NCI-H1105 (cell line): ENCODE results near the gene MCC.

Experiments used
- DNase-seq: peaks from one replicate; lab custom pipeline; 2025; lab: John Stamatoyannopoulos, UW

The MCC gene

DNA sequence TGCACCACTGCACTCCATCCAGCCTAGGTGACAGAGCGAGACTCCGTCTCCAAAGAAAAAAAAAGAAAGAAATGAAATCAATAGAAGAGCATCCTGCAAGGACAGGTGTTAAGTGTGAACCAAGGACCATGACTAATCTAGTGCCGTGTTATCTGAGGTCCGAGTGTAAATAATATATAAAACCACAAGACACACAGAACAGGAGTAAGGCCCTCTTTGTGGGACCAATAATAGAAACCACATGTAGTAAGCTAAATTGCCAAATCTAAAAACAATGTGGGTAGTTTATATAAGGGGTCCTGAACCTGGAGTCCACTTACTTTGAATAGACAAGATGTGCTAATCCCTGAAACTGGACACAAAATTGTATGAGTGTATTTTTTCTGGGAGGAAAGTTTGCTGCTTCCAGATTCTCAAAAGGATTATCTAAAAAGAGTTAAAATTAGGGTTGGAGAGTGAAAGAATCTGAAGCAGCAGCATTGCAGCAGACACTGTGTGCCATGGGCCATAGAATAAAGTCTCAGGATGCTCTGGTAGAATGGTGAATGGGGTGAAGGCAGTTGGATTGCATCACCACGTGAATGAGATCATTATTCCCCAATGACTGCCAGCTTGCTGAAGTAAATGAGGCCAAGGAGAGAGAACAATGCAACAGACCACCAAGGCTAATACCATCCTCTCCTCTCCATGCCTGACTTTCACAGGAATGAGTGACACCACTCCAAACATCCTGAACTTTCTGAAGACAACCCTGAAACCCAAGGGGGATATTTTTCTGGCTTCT lies 288.9 kb downstream of the MCC start:
- no peak for DNase-seq

- DNase-seq = no peak
These were observed 290.6 kb downstream of the MCC start for GRCh38 chr5:113197456-113198200.

DNA sequence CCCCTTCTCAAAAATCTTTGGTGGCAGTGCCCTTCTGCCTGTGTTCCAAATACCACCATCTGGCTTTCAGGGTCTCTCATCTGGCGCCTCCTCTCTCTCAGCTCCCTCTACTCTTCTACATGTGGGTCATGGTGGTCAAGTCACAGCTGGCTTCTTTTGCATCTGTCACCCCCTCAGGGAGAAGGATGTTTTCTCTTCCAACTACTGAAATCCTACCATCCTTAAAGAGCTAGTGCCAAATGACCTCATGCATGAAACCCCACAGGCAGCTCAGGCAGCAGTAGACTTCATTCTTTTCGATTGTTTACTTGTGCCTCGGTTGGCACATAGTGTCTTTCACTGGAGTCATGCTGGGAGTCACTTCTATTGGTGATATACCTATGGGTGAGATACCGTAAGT lies 292.5 kb downstream of the MCC start:
- no peak for DNase-seq

GRCh38 chr5:113195251-113195650 lies 293.0 kb downstream of the MCC start:
- no peak for DNase-seq

- DNase-seq = no peak
These were observed 293.7 kb downstream of the MCC start for GRCh38 chr5:113194591-113194990.

DNA sequence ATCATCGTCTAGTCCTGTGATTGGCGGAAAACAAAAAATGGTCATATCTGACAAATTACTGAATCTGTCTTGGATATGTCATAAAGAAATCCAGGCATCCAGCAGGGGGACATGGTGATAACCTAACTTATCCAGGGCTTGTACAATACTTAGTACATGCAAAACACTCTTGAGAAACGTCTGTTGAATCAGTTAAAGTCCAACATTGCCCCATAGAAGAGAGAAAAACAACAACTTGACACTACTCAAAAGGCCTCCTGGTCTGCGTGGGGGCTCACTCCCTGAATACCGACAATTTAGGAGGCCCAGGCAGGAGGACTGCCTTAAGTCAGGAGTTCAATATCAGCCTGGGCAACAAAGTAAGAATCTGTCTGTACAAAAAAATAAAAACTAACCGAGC lies 294.1 kb downstream of the MCC start:
- DNase-seq = no peak

DNA sequence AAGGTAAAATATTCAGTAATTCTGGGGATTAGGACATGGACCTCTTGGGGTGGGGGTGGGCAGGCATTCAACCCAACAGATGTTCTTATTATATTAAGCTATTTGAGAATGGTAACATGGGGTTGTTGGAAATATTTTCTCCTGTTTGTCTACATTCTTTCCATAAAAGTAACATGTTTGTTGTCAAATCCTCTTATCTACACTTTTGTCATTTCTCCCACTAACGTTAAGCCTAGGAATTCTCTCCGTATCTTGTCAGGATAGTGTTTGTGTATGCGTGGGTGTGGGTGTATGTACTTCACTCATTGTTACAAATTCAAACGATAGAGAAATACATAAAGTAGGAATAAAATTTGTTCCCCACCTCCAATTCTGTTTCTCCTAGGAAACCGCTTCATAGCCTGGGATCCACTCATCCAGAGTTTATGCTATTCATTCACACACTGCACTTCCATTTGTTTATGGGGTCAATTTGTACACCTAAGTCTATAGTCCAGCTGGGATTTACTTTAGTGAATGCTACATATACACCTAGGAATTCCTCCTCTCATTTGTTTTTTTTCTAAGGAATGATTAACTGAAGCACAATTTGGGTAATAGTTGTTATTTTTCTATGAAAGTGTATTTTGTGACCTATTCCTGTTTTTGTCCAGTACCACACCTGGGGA lies 294.8 kb downstream of the MCC start:
- no peak for DNase-seq

- DNase-seq = no peak
These were observed 295.7 kb downstream of the MCC start for GRCh38 chr5:113192541-113192940.

- no peak for DNase-seq
These were observed 297.9 kb downstream of the MCC start for GRCh38 chr5:113190347-113190746.

DNA sequence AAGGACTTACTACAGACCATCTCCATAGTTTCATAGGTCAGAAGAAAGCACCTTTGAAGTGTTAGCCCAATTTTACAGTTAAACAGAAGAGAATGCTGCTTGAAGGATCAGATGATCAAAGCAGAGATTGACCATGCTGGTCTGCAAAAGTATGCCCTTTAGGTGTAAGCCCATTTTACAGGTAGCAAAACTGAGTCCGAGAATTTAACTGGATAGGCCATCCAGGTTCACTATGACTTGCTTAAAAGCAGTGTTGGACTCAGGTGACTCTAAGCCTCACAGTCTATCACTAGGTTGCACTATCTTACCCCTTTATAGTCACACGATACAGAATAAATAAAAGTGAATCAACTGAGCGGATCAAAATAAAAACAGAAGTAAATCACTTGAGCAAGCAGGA lies 299.0 kb downstream of the MCC start:
- DNase-seq = no peak

DNA sequence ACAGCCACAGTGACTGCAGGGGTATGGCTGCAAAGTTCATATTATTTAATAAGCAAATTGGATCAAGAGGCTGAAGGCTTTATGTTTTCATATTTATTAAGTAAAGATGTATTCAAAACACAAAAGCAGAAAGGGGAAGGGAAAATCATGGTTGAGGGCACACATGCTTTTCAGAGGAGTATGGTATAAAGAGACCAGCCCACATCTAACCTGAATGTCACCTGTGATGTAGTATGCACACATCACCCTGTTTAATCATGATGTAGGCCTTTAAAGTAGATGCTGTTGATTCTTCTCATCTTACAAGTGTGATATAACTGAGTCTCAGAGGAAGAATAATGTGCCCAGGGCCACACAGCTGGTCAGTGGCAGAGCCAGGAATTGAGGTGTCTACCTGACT lies 299.8 kb downstream of the MCC start:
- no peak for DNase-seq

DNA sequence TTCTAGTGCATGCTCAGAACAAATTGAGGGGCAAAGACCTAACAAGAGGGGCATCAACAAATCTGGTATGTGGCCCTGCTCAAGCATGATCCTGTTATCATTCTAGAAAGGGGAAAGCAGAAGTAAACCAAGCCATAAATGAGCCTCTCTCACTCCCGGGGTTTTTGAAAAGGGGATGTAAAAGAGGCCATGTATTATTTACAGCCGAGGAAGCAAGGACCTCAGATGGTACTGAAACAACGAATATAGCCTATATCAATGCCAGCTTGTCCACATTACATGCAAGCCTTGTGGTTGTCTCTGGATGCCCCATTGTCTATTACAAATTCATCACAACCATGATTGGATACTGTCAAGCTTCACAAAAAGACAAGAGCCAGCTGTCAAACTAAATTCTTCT lies 300.3 kb downstream of the MCC start:
- DNase-seq = no peak

DNA sequence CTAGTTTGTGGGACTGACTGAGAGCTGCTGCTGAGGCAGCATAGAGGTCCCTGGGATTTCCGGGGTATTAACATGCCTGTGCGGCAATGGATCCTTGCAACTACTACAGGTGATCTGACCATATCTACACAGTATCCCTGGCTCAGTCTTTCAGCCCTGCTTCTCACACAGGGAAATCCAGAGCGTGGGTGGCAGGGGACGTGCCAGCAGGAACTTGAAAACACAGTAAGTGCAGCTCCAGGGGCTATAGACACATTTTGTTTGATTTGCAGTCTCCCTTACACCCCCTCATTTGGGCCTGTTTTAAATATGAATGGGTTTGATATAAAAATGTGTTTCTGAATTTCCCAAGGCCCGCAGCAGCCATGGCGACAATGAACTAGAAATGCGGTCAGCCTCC lies 302.2 kb downstream of the MCC start:
- no peak for DNase-seq

DNA sequence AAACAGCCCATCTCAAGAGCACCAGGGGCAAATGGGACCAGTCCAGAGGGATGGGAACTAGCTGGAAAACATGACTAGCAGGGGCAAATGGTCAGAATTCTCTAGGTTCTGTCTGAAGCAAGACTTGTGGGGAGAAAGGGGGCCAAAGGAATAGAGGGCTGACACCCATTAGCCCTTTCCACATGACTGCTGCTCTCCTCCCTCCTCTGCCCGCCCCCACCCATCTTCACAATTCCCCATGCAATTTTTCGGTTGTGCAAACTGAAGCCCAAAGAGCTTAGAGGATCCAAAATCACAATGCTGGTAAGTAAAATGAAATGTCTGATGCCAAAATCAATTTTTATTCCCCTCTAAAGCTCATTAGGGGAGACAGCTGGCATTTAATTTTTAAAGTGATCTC lies 304.6 kb downstream of the MCC start:
- no peak for DNase-seq

DNA sequence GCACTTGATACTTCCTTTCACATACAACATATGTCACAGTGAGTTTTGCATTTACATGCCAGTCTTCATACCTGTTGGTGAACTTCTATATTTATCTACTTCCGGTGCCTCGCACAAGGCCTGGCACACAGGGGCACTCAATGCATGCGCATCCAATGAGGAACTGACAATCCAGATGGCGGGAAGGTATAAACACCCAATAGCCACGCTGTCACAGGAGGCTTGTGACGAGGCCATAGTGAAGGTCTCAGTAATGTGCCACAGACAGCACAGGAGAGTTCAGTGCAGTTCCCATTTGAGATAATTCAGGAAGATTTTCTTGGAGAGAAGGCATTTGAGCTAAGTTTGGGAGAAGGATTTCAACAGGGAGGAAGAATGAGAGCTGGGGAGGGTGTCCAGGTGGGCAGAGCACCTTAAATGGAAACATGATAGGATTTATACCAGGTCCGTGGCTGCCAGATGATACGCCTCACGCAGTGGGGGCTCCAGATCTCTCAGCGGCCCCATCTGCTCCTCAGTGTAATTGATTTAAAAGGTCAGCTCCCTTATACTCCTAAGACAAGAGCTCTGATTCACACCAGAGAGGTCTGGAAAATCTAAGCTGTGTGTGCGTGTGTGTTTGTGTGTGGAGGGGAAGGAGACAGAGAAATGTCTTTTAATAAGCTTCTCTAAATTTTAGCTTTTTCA lies 305.5 kb downstream of the MCC start:
- DNase-seq = no peak

DNA sequence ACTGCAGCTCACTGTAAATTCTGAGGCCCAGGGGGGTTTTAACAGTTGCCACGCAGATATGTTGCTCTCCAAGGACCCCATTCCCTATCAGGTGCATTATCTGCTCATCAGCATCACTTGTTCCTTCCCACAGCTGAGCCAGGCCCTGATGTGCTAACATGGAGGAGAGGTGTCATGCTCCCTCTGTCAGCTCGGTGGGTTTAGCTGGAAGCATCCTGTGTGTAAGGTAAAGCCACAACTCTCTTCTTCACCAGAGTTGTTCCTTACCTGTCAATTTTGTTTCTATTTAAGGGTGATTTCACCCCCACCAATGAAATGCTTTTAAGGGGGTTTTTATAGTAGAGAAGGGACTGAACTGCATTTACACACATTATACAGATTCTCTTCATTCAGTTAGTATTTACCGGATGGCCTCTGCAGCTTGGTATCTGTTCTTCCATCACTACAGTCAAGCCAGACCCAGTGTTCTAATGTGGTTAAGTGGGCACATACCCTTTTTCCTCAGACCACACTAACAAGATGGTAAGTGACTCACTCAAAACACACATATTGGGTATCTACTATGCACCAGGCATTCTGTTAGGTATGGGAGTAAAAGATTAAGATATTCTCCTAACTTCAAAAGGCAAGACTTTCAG lies 306.3 kb downstream of the MCC start:
- no peak for DNase-seq

DNA sequence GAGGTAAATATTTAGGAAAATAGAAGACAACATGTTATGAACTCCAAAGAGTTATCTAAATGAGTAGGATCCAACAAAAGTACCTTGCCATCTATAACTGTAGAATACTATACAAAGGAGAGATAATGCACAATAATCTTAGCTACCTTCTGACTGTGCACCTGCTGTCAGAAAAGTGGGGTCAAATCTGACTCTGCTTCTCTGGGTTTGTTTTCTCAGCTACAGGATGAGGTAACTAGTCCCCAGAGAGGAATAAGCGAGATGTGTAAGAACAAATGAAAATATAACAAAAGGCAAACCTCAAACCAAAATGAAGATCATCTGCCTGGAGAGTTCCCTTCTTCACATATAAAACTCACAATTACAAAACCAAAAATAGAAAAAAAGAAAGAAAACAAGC lies 306.8 kb downstream of the MCC start:
- DNase-seq = no peak

- DNase-seq = no peak
These were observed 309.1 kb downstream of the MCC start for GRCh38 chr5:113179156-113179555.

- DNase-seq = peak; percentile 40
These were observed 310.0 kb downstream of the MCC start for GRCh38 chr5:113178073-113178779.

GRCh38 chr5:113177225-113177624 lies 311.0 kb downstream of the MCC start:
- DNase-seq = no peak

GRCh38 chr5:113176734-113177133 lies 311.5 kb downstream of the MCC start:
- DNase-seq = no peak
